ENCODE results near the gene MAB21L1. TPM values are rescaled to one million over a fixed set of nuclear protein-coding genes. Genes with fewer than 3 reads are reported as not detected.

The MAB21L1 gene
- polyA plus RNA-seq, 4 donors: 1.4 to 2.4 TPM; not detected in 2

- Histone ChIP-seq H3K27me3 (ENCODE audit: control insufficient read depth in 3 of 3, insufficient read depth in 3 of 3, low read length in 3 of 3) (no peaks in the 10 kb centered on the region), H3K4me3 (ENCODE audit: low read depth in 1 of 3, low read length in 3 of 3) (no peak overlapping the region), H3K9me3 (ENCODE audit: control insufficient read depth in 2 of 2, insufficient read depth in 1 of 2, low read depth in 1 of 2, low read length in 1 of 2) (no peaks in the 10 kb centered on the region), H3K27ac (ENCODE audit: low read depth in 1 of 3, low read length in 2 of 3) (no peak overlapping the region), H3K36me3 (ENCODE audit: control insufficient read depth in 3 of 3, insufficient read depth in 2 of 3, low read depth in 1 of 3, low read length in 3 of 3) (no peaks in the 10 kb centered on the region), H3K4me1 (ENCODE audit: control insufficient read depth in 3 of 3, insufficient read depth in 2 of 3, low read depth in 1 of 3, low read length in 2 of 3) (no peaks in the 10 kb centered on the region)
- DNase-seq (no peak), FAIRE-seq (no peak)
- 59 to 79% (median 66%) methylated on average over 1 of the region's 1 CpG for WGBS, 3 donors
Observed at GRCh38 chr13:35448465-35448864, 28.0 kb downstream of the MAB21L1 start.
